ENCODE results near the gene PCNX2. TPM values are rescaled to one million over a fixed set of nuclear protein-coding genes. Genes with fewer than 3 reads are reported as not detected.

Gene PCNX2
- total RNA-seq, 4 donors from 2014 or later = 12.1 to 35.1 (median 15.8) TPM

- WGBS, 2 donors = 78 to 84% methylated on average over 2 of the region's 2 CpGs
- Histone ChIP-seq H3K9me3 (no peaks in the 10 kb centered on the region), H3K27ac (no peak overlapping the region), H3K36me3 (peaks cover 14 to 25% of the 10 kb centered on the region in 2 donors), H3K4me3 (replicated peaks in 1 of 3) (no peak overlapping the region), H3K27me3 (no peaks in the 10 kb centered on the region), H3K4me1 (peaks cover 0 to 11% of the 10 kb centered on the region in 2 donors)
- TF ChIP-seq POLR2A (IDR thresholded peaks at IDR 0.05) (no peak), CTCF (IDR thresholded peaks at IDR 0.05) (no peak)
- DNase-seq = no peak
- intact Hi-C loops (cut with DNase I) = no loop called here
Measured at GRCh38 chr1:232973652-232974611, 321.6 kb downstream of the PCNX2 start.

DNA sequence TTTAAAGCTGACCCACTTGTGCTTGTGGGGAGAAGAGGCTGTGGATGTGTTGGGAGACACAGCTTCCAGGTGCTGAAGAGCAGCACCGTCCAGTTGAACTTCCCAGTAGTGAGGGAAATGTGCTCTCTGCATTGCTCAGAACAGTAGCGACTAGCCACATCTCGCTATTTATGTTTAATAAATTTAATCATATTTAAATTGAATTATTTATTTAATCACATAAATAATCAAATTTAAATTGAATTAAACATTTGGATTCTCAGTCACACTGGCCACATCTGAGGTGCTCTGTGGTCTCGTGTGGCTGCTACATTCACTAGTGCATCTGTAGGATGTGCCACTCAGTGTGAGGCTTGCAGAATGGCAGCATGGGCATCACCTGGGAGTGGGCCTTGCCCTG lies 325.0 kb downstream of the PCNX2 start:
- 91 to 99% methylated on average over 4 of the region's 4 CpGs for WGBS, 2 donors
- intact Hi-C loops (cut with DNase I) = no loop called here
- Histone ChIP-seq H3K27ac (no peak overlapping the region), H3K9me3 (no peaks in the 10 kb centered on the region), H3K36me3 (peaks cover 11 to 33% of the 10 kb centered on the region in 2 donors), H3K4me1 (no peaks in the 10 kb centered on the region), H3K4me3 (replicated peaks in 1 of 3) (no peak overlapping the region), H3K27me3 (no peaks in the 10 kb centered on the region)
- DNase-seq = no peak
- TF ChIP-seq CTCF (IDR thresholded peaks at IDR 0.05) = no peak
- TF ChIP-seq POLR2A (IDR thresholded peaks at IDR 0.05) = no peak

- no peaks in the 10 kb centered on the region for H3K9me3 ChIP-seq
- intact Hi-C loops (cut with DNase I) = no loop called here
- no peak for DNase-seq
- TF ChIP-seq CTCF (IDR thresholded peaks at IDR 0.05) = no peak
- TF ChIP-seq POLR2A (IDR thresholded peaks at IDR 0.05) = no peak
- H3K4me3 ChIP-seq (replicated peaks in 1 of 3) = no peak overlapping the region
- peaks cover 11 to 33% of the 10 kb centered on the region in 2 donors for H3K36me3 ChIP-seq
- H3K4me1 ChIP-seq = no peaks in the 10 kb centered on the region
- no peak overlapping the region for H3K27ac ChIP-seq
- WGBS, 2 donors = 87 to 88% methylated on average over 5 of the region's 5 CpGs
- no peaks in the 10 kb centered on the region for H3K27me3 ChIP-seq
Measured at GRCh38 chr1:232969799-232970198, 325.7 kb downstream of the PCNX2 start.

GRCh38 chr1:232968965-232969364 lies 326.6 kb downstream of the PCNX2 start:
- H3K4me3 ChIP-seq (replicated peaks in 1 of 3) = no peak overlapping the region
- DNase-seq = peak; percentile 21 to 43
- no peaks in the 10 kb centered on the region for H3K9me3 ChIP-seq
- no peaks in the 10 kb centered on the region for H3K27me3 ChIP-seq
- no peak for TF ChIP-seq POLR2A (IDR thresholded peaks at IDR 0.05)
- TF ChIP-seq CTCF (IDR thresholded peaks at IDR 0.05) = no peak
- peaks cover 11 to 33% of the 10 kb centered on the region in 2 donors for H3K36me3 ChIP-seq
- H3K4me1 ChIP-seq = peaks cover 1 to 4% of the 10 kb centered on the region in 2 donors
- intact Hi-C loops (cut with DNase I) = no loop called here
- 49 to 73% methylated on average over 3 of the region's 3 CpGs for WGBS, 2 donors
- H3K27ac ChIP-seq = no peak overlapping the region

GRCh38 chr1:232968391-232968790 lies 327.1 kb downstream of the PCNX2 start:
- peaks cover 7 to 9% of the 10 kb centered on the region in 2 donors for H3K4me1 ChIP-seq
- TF ChIP-seq CTCF (IDR thresholded peaks at IDR 0.05) = no peak
- TF ChIP-seq POLR2A (IDR thresholded peaks at IDR 0.05) = no peak
- no peak overlapping the region for H3K27ac ChIP-seq
- H3K27me3 ChIP-seq = no peaks in the 10 kb centered on the region
- no peak overlapping the region for H3K4me3 ChIP-seq (replicated peaks in 1 of 3)
- 97% methylated on average over 5 of the region's 5 CpGs for WGBS, 2 donors
- DNase-seq = no peak
- intact Hi-C loops (cut with DNase I) = no loop called here
- peaks cover 11 to 29% of the 10 kb centered on the region in 2 donors for H3K36me3 ChIP-seq
- H3K9me3 ChIP-seq = no peaks in the 10 kb centered on the region
